Epithelial cell of esophagus (primary cell): Measurements from ENCODE around the gene TMEM151B.

Experiments
- DNase-seq: peaks from one replicate; pipeline ENCODE4 v3.0.0; 2010; ENCODE audit warnings: low read depth
- H3K4me3 ChIP-seq: 2 replicates; pipeline ENCODE4 v1.5.1; 2011; ENCODE audit warnings: mild to moderate bottlenecking, low read length, control low read depth
- TF ChIP-seq, protein P1 (sequence below): IDR thresholded peaks from 2 replicates; pipeline ENCODE4 v1.5.1; 2011; ENCODE audit warnings: low read depth, mild to moderate bottlenecking, low read length, control low read depth, inconsistent platforms; ENCODE audit not compliant: insufficient read depth; ENCODE audit errors: missing control alignments

TMEM151B gene

DNA sequence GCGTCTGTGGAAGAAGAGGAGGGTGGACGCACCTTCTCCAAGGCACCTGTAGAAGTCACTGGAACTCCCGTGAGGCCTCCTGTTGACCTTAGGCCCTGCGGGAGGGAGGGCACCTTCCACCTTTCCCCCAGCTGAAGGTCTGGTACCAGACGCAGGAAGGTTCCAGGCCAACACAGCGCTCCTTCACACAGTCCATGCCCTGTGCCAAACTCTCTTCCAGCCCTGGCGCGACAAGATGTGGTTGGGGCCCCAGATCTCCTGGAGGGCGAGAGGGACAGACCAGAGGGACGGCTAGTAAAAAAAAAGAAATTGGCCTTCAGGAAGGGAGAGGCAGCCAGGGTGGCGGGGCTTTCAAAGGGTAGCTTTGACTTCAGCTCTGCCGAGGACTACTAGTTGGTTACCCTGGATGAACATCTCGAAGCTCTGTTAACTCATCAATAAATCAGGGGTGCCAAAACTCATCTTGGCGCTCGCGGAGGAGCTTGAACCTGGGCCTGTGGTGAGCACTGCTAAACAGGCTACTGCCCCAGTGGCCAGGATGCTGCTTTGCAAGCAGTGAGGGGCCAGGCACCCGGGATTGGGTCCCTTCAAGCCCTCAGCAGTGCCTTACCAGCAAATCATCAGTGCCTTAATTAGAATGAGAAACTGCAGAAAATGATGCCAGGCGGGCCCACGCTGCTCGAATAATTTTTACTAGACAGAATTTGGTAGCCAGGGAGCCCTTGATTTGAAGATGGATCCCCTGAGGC, 28.0 kb downstream of the TMEM151B start:
- no peak for DNase-seq
- TF ChIP-seq, protein P1, sequence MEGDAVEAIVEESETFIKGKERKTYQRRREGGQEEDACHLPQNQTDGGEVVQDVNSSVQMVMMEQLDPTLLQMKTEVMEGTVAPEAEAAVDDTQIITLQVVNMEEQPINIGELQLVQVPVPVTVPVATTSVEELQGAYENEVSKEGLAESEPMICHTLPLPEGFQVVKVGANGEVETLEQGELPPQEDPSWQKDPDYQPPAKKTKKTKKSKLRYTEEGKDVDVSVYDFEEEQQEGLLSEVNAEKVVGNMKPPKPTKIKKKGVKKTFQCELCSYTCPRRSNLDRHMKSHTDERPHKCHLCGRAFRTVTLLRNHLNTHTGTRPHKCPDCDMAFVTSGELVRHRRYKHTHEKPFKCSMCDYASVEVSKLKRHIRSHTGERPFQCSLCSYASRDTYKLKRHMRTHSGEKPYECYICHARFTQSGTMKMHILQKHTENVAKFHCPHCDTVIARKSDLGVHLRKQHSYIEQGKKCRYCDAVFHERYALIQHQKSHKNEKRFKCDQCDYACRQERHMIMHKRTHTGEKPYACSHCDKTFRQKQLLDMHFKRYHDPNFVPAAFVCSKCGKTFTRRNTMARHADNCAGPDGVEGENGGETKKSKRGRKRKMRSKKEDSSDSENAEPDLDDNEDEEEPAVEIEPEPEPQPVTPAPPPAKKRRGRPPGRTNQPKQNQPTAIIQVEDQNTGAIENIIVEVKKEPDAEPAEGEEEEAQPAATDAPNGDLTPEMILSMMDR = no peak
- no peak overlapping the region for H3K4me3 ChIP-seq

DNA sequence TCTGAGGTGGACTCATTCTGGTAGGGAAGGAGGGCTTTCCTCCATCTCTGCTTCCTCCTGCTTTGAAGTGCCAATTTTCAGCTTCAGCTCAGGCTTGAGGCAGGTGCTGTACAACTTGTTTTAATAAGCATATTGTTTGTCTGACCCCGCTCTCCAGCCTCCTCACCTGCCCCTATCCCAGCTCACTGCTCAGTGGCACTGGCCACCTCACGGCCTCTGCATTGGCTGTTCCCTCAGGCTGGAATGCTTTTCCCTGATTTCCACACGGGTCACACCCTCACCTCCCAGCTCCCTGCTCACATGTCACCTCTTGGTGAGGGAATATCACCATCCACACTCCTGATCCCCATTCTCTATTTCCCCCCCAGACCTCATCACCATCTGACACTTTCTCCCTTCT, 28.6 kb downstream of the TMEM151B start:
- no peak overlapping the region for H3K4me3 ChIP-seq
- TF ChIP-seq, protein P1 = no peak
- DNase-seq = no peak

DNA sequence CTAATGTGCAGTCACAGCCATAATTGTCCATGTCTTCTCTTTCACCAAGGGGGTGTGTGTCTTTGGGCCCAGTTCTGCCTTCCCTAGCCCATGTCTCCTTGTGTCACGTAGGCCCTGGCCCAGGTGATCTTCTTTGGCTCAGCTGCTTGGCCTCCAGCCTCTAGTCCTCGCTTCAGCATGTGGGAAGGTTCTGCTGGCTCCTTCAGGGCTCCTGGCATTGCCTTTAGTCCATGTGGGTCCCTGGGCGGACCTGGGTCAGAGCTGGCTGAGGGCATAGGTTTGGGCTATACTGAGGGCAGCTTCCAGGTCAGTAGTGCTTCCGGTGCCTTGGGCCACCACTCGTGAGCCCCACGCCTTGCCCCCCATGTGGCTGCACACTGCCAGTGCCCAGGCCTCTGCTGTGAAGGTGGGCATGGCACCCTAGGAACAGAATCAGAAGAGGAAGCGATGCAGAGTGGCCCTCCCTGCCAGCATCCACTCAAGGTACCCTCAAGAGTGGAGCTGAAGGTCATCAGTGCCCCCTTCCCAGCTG, 30.1 kb downstream of the TMEM151B start:
- no peak for DNase-seq
- TF ChIP-seq, protein P1 = no peak

DNA sequence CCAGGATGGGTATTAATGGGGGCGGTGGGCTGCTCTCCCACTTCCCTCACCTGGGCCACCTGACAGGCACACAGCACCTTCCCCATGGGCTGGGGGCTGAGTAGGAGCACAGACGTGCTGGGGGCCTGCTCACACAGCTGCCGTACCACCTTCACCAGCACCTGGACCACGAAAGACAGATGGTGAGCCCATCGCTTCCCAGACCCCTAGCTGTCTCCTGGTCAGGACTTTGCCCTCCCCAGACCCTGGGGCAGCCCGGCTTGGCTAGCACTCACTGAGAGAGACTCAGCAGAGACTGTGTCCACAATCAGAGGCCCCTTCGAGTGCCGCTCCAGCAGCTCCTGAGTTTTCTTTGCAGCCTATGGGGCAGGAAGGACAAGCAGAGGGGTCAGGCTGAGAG, 30.9 kb downstream of the TMEM151B start:
- no peak overlapping the region for H3K4me3 ChIP-seq
- TF ChIP-seq, protein P1 = no peak
- DNase-seq = no peak

More for the DNA sequence above, 30.1 kb downstream of the TMEM151B start:
- no peak overlapping the region for H3K4me3 ChIP-seq

DNA sequence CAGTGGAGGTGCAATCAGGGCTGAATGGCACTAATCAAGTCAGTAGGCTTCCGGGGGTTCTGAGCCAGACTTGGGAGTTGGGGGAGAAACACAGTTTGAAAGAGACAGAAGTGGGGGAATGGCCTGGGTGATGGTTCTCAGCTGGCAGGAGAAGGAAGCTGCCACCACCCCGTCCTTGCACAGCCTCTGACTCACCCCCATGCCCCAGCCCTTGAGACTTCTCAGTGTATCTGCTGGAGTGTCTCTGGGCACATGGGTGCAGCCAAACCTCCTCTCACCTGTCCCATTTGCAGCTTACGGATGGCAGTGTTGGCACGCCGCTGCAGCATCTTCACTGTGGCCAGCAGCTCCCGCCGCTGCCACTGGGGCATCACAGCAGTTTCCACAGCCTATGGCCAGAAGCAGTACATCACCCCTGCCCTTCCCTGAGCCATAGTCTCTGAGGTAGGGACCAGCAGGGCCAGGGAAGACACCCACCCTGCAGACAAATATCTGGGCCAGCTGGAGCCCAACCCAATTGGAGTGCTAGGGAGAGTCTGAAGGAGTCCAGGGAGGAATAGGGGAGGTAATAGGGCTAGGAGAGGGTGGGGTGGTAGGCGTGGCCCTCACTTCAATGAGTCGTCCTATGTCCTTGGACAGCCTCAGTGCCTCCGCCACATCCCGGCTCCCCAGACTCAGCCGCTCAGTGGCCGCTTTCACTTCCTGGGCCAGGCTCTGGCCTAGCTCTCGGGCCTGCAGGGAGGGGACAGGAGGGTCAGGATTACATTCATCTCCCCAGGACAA, 31.7 kb downstream of the TMEM151B start:
- TF ChIP-seq, protein P1 = no peak
- H3K4me3 ChIP-seq = no peak overlapping the region

DNA sequence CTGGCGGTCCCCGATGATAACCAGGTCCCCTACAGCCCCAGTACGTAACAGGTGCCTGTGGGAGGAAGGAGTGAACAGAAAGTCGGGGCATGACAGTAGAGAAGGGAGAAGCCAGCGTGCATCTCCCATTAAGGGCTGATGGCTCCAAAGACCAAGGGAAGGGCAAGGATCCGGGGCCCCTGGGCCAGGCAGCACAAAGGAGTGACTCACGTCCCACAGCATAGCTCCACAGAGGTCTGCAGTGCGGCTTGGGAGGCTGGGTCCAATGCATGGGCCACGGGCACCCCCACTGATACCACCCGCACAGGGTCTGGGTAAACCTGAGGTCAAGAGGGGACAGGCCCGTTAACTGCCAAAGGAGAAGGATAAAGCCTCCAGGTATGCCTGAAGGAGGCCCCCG, 32.6 kb downstream of the TMEM151B start:
- TF ChIP-seq, protein P1 = no peak
- H3K4me3 ChIP-seq = no peak overlapping the region
- DNase-seq = no peak

More for the DNA sequence above, 31.7 kb downstream of the TMEM151B start:
- peak; percentile 31 for DNase-seq
